Measurements from ENCODE around the gene POLRMT. TPM values are rescaled to one million over a fixed set of nuclear protein-coding genes. Genes with fewer than 3 reads are reported as not detected.
"Not testable (repeated sequence)": the region's sequence is repeated elsewhere in the genome, so short reads cannot be mapped to it uniquely, and the experiment has no call there.

The POLRMT gene
- total RNA-seq, 1 donor from 2014 or later, result 26.8 TPM

DNA sequence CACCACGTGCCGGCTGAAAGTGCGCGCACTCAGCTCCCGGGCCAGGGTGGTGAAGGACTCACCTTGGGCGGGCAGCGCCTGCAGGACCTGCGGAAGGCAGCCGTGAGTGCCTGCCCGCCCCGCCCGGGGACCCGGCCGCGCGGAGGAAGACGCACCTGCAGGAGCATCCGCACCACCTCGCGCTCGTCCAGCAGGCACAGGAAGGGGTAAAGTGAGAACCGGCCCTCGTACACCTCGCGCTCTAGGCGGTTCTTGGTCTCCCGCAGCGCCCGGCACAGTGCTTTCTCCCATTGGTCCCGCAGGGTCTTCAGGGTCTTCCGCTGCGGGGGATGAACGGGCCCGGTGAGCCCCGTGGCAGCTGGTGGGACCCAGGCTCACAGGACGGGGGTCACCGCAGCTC, 10.7 kb downstream of the POLRMT start:
- no peak overlapping the region for H3K27ac ChIP-seq
- peaks cover 62 to 74% of the 10 kb centered on the region in 2 donors for H3K36me3 ChIP-seq

DNA sequence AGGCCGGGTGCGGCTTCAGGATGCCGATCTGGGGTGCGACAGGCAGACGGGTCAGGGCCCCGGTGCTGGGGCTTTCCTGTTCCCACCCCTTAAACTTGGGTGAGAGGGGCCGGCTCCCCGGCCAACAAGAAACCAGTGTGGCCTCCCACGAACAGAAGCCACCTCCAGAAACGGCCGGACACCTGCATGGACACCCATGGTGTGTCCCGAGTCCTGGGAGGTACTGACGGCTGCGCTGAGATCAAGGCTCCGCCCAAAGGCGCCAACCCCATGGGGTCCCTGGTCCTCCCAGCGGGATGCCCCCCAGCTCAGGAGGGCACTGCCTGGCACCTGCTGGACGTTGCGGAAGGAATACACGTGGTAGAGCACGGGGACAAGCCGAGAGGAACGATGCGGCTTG, 11.5 kb downstream of the POLRMT start:
- H3K27me3 ChIP-seq, result no peaks in the 10 kb centered on the region
- H3K4me3 ChIP-seq, result no peak overlapping the region
- H3K27ac ChIP-seq, result no peak overlapping the region
- H3K36me3 ChIP-seq, result peaks cover 68 to 82% of the 10 kb centered on the region in 2 donors
- DNase-seq (ENCODE audit: low spot score in 2 of 2), result no peak
- H3K4me1 ChIP-seq, result no peaks in the 10 kb centered on the region
- TF ChIP-seq, protein P1, sequence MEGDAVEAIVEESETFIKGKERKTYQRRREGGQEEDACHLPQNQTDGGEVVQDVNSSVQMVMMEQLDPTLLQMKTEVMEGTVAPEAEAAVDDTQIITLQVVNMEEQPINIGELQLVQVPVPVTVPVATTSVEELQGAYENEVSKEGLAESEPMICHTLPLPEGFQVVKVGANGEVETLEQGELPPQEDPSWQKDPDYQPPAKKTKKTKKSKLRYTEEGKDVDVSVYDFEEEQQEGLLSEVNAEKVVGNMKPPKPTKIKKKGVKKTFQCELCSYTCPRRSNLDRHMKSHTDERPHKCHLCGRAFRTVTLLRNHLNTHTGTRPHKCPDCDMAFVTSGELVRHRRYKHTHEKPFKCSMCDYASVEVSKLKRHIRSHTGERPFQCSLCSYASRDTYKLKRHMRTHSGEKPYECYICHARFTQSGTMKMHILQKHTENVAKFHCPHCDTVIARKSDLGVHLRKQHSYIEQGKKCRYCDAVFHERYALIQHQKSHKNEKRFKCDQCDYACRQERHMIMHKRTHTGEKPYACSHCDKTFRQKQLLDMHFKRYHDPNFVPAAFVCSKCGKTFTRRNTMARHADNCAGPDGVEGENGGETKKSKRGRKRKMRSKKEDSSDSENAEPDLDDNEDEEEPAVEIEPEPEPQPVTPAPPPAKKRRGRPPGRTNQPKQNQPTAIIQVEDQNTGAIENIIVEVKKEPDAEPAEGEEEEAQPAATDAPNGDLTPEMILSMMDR (IDR thresholded peaks at IDR 0.05), result no peak
- no peaks in the 10 kb centered on the region for H3K9me3 ChIP-seq
- intact Hi-C loops (cut with DNase I), result no loop called here

More for the DNA sequence above, 10.7 kb downstream of the POLRMT start:
- intact Hi-C loops (cut with DNase I), result no loop called here
- Histone ChIP-seq H3K4me3 (no peak overlapping the region), H3K9me3 (no peaks in the 10 kb centered on the region), H3K27me3 (no peaks in the 10 kb centered on the region), H3K4me1 (no peaks in the 10 kb centered on the region)
- no peak for DNase-seq (ENCODE audit: low spot score in 2 of 2)
- TF ChIP-seq, protein P1 (IDR thresholded peaks at IDR 0.05), result no peak

DNA sequence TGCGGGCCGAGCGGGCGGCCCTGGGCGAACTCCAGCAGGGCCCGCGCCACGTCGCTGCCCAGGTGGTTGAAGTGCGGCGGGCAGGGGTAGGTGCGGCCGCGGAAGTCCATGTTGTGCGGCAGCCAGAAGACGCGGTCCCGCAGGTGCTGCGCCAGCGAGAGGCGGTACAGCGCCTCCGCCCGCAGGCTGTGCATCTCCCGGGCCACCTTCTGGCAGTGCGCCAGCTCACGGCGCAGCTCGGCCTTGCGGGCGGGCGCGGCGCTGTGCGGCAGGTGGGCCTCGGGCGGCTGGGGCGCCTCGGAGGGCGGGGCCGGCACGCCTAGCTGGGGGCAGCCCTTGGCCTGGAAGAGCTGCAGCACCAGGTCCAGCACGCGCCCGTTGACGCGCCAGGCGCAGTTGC, 12.1 kb downstream of the POLRMT start:
- DNase-seq (ENCODE audit: low spot score in 2 of 2); H3K4me1 ChIP-seq; H3K27ac ChIP-seq; H3K4me3 ChIP-seq; intact Hi-C loops (cut with DNase I); H3K9me3 ChIP-seq; H3K27me3 ChIP-seq: not testable (repeated sequence)
- peaks cover 68 to 82% of the 10 kb centered on the region in 2 donors for H3K36me3 ChIP-seq

DNA sequence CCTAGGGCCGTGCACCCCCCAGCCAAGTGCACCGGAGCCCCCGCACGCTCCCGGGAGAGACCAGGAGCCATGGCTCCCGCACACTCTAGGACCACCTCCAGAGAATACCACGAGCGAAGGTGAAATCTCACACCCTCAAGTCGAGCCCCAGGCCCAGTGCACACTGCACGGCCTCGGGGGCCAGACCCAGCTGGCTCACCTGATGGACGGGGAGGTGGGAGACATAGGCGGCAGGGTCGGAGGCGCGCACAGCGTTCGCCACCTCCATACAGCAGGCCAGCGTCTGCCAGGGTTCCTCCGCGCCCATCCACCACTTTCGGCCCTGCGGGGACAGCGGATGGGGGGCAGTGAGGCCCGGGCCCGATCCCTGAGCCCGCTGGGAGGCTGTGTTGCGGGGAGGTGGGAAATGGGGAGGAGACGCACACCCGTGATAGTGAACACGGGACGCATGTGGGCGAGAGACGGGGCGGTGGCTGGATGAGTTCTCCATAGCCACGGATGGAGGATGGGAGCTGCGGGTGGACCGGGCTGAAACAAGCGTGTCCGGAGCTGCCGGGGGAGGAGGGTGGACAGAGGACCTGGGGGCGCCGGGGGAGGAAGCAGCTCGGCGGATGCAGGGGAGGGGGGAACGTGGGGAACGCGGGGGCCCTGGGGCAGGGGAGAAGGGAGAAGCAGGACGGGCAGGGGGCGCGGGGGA, 13.0 kb downstream of the POLRMT start:
- H3K4me1 ChIP-seq, result no peaks in the 10 kb centered on the region
- H3K27ac ChIP-seq, result no peak overlapping the region
- TF ChIP-seq, protein P1 (IDR thresholded peaks at IDR 0.05), result no peak
- peaks cover 62 to 79% of the 10 kb centered on the region in 2 donors for H3K36me3 ChIP-seq
- no peak overlapping the region for H3K4me3 ChIP-seq
- no peaks in the 10 kb centered on the region for H3K9me3 ChIP-seq
- no peaks in the 10 kb centered on the region for H3K27me3 ChIP-seq
- intact Hi-C loops (cut with DNase I), result no loop called here
- no peak for DNase-seq (ENCODE audit: low spot score in 2 of 2)

DNA sequence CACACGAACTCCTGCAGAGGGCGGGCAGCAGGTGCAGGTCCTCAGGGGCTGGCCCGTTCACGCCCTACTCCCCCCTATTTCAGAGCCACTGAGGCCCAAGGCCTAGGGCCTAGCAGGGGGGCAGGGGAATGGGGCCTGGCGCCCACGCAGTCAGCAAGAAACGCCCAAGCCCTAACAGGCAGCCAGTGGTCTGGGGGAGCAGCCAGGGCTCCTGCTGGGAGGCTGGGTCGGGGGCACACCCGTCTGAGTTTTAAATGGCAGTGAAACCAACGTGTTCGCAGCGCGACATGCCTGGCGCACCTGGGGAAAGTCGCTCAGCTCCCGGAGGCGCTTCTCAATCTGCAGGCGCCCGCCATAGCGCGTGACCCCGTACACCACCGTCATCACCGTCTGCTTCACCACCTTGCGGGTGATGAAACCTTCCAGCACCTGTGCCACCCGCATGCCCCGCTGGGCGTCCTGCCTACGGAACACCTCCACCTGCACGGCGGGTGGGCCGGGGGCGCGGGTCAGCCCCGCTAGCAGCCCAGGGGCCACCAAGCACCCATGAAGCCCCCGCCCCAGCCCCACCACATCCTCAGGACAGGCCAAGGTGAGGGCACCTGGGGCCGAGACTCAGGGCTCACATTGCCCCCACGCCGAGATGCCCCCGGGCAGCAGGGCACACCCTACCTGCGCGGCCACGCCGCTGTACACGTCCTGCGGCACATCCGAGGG, 13.9 kb downstream of the POLRMT start:
- H3K27ac ChIP-seq, result no peak overlapping the region
- intact Hi-C loops (cut with DNase I), result no loop called here
- TF ChIP-seq, protein P1 (IDR thresholded peaks at IDR 0.05), result no peak
- H3K36me3 ChIP-seq, result peaks cover 57 to 70% of the 10 kb centered on the region in 2 donors
- DNase-seq (ENCODE audit: low spot score in 2 of 2), result no peak
- no peaks in the 10 kb centered on the region for H3K4me1 ChIP-seq
- H3K4me3 ChIP-seq, result no peak overlapping the region
- H3K9me3 ChIP-seq, result no peaks in the 10 kb centered on the region
- H3K27me3 ChIP-seq, result no peaks in the 10 kb centered on the region

DNA sequence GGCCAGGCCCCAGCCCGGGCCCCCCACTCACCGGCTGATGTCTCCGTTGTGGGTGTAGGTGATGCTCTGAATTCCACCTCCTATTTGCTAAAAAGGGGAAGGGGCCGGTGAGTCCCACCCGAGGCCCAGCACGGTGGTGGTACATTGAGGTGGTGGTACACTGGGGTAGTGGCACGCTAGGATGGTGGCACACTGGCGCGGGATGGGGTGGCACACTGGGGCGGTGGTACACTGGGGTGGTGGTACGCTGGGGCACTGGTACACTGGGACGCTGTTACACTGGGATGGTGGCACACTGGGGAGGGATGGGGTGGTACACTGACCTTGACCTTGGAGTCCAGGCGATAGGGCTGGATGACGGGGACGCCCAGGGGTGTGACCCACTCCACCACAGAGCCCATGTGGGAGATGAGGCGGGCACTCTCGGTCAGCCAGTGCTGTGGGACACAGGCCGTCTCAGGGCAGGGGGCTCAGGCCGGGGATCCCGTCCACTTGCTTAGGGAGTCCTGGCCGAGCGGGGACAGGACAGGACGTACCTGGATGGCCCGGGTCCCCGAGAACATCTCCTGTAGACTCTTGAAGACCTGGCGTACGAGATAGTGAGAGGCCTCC, 14.6 kb downstream of the POLRMT start:
- Histone ChIP-seq H3K9me3 (no peaks in the 10 kb centered on the region), H3K4me1 (no peaks in the 10 kb centered on the region), H3K36me3 (peaks cover 55 to 65% of the 10 kb centered on the region in 2 donors), H3K27me3 (no peaks in the 10 kb centered on the region), H3K27ac (no peak overlapping the region), H3K4me3 (no peak overlapping the region)
- TF ChIP-seq, protein P1 (IDR thresholded peaks at IDR 0.05), result no peak
- no peak for DNase-seq (ENCODE audit: low spot score in 2 of 2)
- intact Hi-C loops (cut with DNase I), result no loop called here
